Measurements from ENCODE around the gene PSKH1. TPM values are rescaled to one million over a fixed set of nuclear protein-coding genes. Genes with fewer than 3 reads are reported as not detected.

Gene PSKH1
- polyA plus RNA-seq, 1 donor from 2014 or later, result 3.8 TPM

DNA sequence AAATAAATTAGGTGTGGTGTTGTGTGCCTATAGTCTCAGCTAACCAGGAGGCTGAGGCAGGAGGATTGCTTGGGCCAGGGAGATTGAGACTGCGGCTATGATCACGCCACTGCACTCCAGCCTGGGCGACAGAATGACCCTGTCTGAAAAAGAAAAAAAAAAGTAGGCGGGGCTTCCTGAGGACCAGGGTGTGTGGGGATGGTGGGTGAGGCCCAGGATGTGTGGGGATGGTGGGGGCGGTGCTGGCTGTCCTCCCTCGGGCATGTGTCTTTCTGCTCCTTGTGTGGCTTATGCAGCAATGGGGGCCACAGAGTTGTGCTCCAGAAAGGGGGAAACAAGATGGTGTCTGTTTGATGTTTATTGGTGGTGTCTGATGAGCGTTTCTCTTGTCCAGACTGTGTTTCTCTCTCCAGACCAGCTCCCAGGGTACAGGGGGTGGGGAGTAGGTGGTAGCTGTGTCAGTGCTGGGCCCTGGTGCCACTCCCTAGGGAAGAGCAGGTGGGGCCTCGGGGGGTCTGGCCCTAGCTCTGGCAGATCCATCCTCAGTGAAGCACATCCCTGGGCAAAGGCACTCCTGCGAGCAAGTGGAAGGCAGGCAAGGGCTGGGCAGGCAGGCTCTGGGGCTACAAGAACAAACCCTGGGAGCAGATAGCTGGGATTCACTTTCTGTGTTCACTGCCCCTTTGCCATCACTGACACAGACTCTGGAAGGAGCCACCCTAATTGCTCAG is 48.6 kb downstream of the PSKH1 start:
- Histone ChIP-seq H3K4me2 (ENCODE audit: low read length) (no peak overlapping the region), H3K9me2 (ENCODE audit: insufficient read depth, low read length) (no peaks in the 10 kb centered on the region), H3K27ac (ENCODE audit: low read length) (no peak overlapping the region), H3K27me3 (ENCODE audit: insufficient read depth, low read depth, low read length) (no peaks in the 10 kb centered on the region), H2AFZ (ENCODE audit: low read depth, low read length) (no peak overlapping the region), H3K4me3 (ENCODE audit: low read length) (no peak overlapping the region), H3K9me3 (ENCODE audit: low read length) (no peaks in the 10 kb centered on the region), H3K36me3 (ENCODE audit: insufficient read depth, low read length) (no peaks in the 10 kb centered on the region), H3F3A (ENCODE audit: insufficient read depth, low read length, poor library complexity, severe bottlenecking) (no peaks in the 10 kb centered on the region), H3K9ac (ENCODE audit: low read length) (no peak overlapping the region), H4K20me1 (ENCODE audit: insufficient read depth) (no peaks in the 10 kb centered on the region), H3K79me2 (replicated peaks; ENCODE audit: insufficient read depth, low read length) (no peaks in the 10 kb centered on the region)
- no peak for TF ChIP-seq POLR2AphosphoS5 (IDR thresholded peaks at IDR 0.05)
- no peak for TF ChIP-seq TAF1 (IDR thresholded peaks at IDR 0.05; ENCODE audit: low read depth)
- TF ChIP-seq SMC3 (conservative IDR thresholded peaks at IDR 0.05; ENCODE audit: poor library complexity), result no peak
- TF ChIP-seq, protein P1, sequence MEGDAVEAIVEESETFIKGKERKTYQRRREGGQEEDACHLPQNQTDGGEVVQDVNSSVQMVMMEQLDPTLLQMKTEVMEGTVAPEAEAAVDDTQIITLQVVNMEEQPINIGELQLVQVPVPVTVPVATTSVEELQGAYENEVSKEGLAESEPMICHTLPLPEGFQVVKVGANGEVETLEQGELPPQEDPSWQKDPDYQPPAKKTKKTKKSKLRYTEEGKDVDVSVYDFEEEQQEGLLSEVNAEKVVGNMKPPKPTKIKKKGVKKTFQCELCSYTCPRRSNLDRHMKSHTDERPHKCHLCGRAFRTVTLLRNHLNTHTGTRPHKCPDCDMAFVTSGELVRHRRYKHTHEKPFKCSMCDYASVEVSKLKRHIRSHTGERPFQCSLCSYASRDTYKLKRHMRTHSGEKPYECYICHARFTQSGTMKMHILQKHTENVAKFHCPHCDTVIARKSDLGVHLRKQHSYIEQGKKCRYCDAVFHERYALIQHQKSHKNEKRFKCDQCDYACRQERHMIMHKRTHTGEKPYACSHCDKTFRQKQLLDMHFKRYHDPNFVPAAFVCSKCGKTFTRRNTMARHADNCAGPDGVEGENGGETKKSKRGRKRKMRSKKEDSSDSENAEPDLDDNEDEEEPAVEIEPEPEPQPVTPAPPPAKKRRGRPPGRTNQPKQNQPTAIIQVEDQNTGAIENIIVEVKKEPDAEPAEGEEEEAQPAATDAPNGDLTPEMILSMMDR (IDR thresholded peaks at IDR 0.05; ENCODE audit: poor library complexity, severe bottlenecking), result no peak
- no peak for TF ChIP-seq RAD21 (conservative IDR thresholded peaks at IDR 0.05)
- TF ChIP-seq MXI1 (conservative IDR thresholded peaks at IDR 0.05; ENCODE audit: poor library complexity, severe bottlenecking), result no peak
- TF ChIP-seq EZH2 (IDR thresholded peaks at IDR 0.05; ENCODE audit: borderline replicate concordance, insufficient read depth, low read length, poor library complexity, severe bottlenecking), result no peak
- TF ChIP-seq, protein P2, sequence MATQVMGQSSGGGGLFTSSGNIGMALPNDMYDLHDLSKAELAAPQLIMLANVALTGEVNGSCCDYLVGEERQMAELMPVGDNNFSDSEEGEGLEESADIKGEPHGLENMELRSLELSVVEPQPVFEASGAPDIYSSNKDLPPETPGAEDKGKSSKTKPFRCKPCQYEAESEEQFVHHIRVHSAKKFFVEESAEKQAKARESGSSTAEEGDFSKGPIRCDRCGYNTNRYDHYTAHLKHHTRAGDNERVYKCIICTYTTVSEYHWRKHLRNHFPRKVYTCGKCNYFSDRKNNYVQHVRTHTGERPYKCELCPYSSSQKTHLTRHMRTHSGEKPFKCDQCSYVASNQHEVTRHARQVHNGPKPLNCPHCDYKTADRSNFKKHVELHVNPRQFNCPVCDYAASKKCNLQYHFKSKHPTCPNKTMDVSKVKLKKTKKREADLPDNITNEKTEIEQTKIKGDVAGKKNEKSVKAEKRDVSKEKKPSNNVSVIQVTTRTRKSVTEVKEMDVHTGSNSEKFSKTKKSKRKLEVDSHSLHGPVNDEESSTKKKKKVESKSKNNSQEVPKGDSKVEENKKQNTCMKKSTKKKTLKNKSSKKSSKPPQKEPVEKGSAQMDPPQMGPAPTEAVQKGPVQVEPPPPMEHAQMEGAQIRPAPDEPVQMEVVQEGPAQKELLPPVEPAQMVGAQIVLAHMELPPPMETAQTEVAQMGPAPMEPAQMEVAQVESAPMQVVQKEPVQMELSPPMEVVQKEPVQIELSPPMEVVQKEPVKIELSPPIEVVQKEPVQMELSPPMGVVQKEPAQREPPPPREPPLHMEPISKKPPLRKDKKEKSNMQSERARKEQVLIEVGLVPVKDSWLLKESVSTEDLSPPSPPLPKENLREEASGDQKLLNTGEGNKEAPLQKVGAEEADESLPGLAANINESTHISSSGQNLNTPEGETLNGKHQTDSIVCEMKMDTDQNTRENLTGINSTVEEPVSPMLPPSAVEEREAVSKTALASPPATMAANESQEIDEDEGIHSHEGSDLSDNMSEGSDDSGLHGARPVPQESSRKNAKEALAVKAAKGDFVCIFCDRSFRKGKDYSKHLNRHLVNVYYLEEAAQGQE (IDR thresholded peaks at IDR 0.05; ENCODE audit: borderline replicate concordance), result no peak
- TF ChIP-seq EP300 (conservative IDR thresholded peaks at IDR 0.05; ENCODE audit: poor library complexity, severe bottlenecking), result no peak

DNA sequence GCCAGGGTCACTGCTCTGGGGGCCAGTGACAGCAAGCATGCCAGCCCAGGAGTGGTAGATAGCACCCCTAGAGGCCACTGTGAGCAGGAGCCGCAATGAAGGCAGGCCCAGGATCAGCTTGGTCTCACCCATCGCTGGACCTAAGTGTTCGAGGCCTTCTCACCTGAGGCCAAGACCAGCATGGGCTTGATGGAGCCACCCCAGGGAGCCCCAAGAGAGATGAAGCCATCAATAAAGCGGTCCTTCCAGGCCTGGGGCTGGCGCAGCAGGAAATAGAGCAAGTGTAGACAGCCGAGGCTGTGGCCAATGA is 49.1 kb downstream of the PSKH1 start:
- H3K4me2 ChIP-seq (ENCODE audit: low read length), result no peak overlapping the region
- H3K27ac ChIP-seq (ENCODE audit: low read length), result no peak overlapping the region
- H3K36me3 ChIP-seq (ENCODE audit: insufficient read depth, low read length), result no peaks in the 10 kb centered on the region
- no peaks in the 10 kb centered on the region for H4K20me1 ChIP-seq (ENCODE audit: insufficient read depth)
- H3K79me2 ChIP-seq (replicated peaks; ENCODE audit: insufficient read depth, low read length), result no peaks in the 10 kb centered on the region
- no peaks in the 10 kb centered on the region for H3K9me2 ChIP-seq (ENCODE audit: insufficient read depth, low read length)
- no peak overlapping the region for H2AFZ ChIP-seq (ENCODE audit: low read depth, low read length)
- TF ChIP-seq SMC3 (conservative IDR thresholded peaks at IDR 0.05; ENCODE audit: poor library complexity), result no peak
- TF ChIP-seq, protein P1 (IDR thresholded peaks at IDR 0.05; ENCODE audit: poor library complexity, severe bottlenecking), result peak; percentile 51
- H3F3A ChIP-seq (ENCODE audit: insufficient read depth, low read length, poor library complexity, severe bottlenecking), result no peaks in the 10 kb centered on the region
- no peak overlapping the region for H3K9ac ChIP-seq (ENCODE audit: low read length)
- no peak overlapping the region for H3K4me3 ChIP-seq (ENCODE audit: low read length)
- no peaks in the 10 kb centered on the region for H3K9me3 ChIP-seq (ENCODE audit: low read length)
- H3K27me3 ChIP-seq (ENCODE audit: insufficient read depth, low read depth, low read length), result no peaks in the 10 kb centered on the region
